NT2/D1 (cell line): Measurements from ENCODE around the gene LIN7C.

Source experiments
- SUZ12 ChIP-seq: IDR thresholded peaks from 2 replicates; pipeline ENCODE4 v1.6.1; 2011; ENCODE audit not compliant: insufficient read length, insufficient read depth; ENCODE audit errors: extremely low read depth
- YY1 ChIP-seq: IDR thresholded peaks from 2 replicates; pipeline ENCODE4 v1.6.1; 2011; ENCODE audit not compliant: insufficient read length, insufficient read depth
- ZNF274 ChIP-seq: IDR thresholded peaks from 2 replicates; pipeline ENCODE4 v1.6.1; 2011; ENCODE audit warnings: mild to moderate bottlenecking, low read depth, low read length

- TF ChIP-seq ZNF274 (no peak), YY1 (no peak), SUZ12 (no peak)
Observed at GRCh38 chr11:27473017-27473406, 33.6 kb downstream of the LIN7C start.
